GM18508 (cell line): ENCODE data around the gene ALX4.

ENCODE experiments used
- ATAC-seq: cut with Tn5 transposase; IDR thresholded peaks from one replicate; pipeline ENCODE4 v1.9.1; 2021; ENCODE audit warnings: moderate number of reproducible peaks; ENCODE audit not compliant: insufficient read depth, unreplicated experiment

Gene ALX4

GRCh38 chr11:44221992-44222391 lies 87.9 kb downstream of the ALX4 start:
- ATAC-seq = no peak

GRCh38 chr11:44221456-44221855 lies 88.5 kb downstream of the ALX4 start:
- no peak for ATAC-seq

GRCh38 chr11:44219830-44220796 lies 89.8 kb downstream of the ALX4 start:
- ATAC-seq = no peak

- no peak for ATAC-seq
These were observed 92.5 kb downstream of the ALX4 start for GRCh38 chr11:44217432-44217831.

GRCh38 chr11:44213148-44213547 lies 96.8 kb downstream of the ALX4 start:
- ATAC-seq = no peak

GRCh38 chr11:44212128-44212527 lies 97.8 kb downstream of the ALX4 start:
- no peak for ATAC-seq
